ENCODE results near the gene PYCARD.

DNA sequence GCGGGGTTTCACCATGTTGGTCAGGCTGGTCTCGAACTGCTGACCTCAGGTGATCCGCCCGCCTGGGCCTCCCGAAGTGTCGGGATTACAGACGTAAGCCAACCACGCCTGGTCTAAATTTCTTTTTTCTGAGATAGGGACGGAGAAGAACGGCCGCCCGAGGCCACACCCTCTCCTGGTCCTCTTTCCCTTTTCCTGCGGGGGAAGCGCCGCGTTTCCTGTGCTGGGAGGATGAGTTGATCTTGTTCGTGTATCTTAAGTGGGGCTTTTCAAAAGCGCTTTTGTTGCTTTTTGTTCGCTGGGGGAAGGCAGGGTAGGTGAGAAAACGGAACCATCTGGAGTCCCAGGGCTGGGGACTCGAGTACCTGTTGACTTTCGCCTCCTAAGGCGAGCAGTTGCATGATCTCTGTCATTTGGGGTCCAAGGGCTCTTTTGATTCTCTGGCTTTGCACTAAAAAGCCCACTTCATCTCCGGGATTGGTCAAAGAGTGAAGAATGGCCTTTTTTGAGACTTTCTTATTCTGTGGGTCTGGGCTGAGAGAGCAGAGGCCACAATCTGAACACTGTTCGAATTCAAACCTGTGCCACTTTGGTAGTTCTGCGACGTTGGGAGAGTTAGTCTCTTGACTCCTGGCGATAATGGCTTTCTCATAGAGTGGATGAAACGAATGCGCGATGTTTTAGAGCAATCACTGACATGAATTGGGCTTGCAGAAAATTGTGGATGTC lies 21.3 kb downstream of the PYCARD start:
- TF ChIP-seq, protein P1, sequence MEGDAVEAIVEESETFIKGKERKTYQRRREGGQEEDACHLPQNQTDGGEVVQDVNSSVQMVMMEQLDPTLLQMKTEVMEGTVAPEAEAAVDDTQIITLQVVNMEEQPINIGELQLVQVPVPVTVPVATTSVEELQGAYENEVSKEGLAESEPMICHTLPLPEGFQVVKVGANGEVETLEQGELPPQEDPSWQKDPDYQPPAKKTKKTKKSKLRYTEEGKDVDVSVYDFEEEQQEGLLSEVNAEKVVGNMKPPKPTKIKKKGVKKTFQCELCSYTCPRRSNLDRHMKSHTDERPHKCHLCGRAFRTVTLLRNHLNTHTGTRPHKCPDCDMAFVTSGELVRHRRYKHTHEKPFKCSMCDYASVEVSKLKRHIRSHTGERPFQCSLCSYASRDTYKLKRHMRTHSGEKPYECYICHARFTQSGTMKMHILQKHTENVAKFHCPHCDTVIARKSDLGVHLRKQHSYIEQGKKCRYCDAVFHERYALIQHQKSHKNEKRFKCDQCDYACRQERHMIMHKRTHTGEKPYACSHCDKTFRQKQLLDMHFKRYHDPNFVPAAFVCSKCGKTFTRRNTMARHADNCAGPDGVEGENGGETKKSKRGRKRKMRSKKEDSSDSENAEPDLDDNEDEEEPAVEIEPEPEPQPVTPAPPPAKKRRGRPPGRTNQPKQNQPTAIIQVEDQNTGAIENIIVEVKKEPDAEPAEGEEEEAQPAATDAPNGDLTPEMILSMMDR (conservative IDR thresholded peaks at IDR 0.05), result no peak
- no peak for TF ChIP-seq ZFX (IDR thresholded peaks at IDR 0.05)
